COLO668 (cell line): ENCODE results near the gene EDEM3.
"Not testable (repeated sequence)": the region's sequence is repeated elsewhere in the genome, so short reads cannot be mapped to it uniquely, and the experiment has no call there.

Experiments used
- DNase-seq: peaks from one replicate; lab custom pipeline; 2025; ENCODE audit not compliant: unreplicated experiment; lab: John Stamatoyannopoulos, UW

Gene EDEM3

DNA sequence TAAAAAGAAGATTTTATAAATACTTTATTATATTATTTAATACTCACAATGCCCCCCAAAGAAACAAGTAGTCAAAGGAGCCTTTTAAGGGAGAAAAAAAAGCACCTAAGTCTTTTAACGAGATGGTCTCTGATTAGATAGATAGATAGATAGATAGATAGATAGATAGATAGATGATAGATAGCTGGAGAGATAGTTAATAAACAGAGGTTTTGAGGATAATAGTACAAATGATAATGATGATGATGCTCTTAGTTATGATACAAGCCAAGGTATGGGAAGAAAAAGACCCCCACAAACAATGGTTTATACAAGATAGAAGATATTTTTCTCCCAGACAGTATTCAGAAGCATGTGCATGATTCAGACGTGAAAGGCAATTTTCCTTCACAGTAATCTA lies 14.6 kb upstream of the EDEM3 start:
- no peak for DNase-seq

DNA sequence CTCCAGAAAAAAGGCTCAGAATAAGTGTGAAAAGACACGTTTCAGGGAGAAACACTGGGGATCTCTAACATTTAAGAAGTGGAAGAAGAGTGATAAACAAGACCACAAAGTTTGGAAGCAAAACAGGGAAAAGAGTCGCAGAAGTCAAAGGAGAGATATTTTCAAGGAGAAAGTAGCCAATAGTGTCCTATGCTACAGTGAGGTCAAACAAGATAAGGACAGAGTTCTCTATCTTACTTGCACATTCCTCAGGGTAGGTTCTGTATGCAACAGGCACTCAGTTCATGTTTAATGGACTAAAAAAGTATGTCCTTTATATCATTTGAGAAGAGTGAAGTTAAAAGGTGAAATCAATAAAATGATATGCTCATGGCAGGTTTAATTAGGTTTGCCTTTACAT lies 13.8 kb upstream of the EDEM3 start:
- no peak for DNase-seq

GRCh38 chr1:184767591-184767990 lies 12.9 kb upstream of the EDEM3 start:
- no peak for DNase-seq

GRCh38 chr1:184764483-184764882 lies 9.8 kb upstream of the EDEM3 start:
- no peak for DNase-seq

GRCh38 chr1:184763520-184763919 lies 8.9 kb upstream of the EDEM3 start:
- not testable (repeated sequence) for DNase-seq

GRCh38 chr1:184761969-184762485 lies 7.4 kb upstream of the EDEM3 start:
- DNase-seq = no peak

GRCh38 chr1:184759651-184760050 lies 5.0 kb upstream of the EDEM3 start:
- no peak for DNase-seq

DNA sequence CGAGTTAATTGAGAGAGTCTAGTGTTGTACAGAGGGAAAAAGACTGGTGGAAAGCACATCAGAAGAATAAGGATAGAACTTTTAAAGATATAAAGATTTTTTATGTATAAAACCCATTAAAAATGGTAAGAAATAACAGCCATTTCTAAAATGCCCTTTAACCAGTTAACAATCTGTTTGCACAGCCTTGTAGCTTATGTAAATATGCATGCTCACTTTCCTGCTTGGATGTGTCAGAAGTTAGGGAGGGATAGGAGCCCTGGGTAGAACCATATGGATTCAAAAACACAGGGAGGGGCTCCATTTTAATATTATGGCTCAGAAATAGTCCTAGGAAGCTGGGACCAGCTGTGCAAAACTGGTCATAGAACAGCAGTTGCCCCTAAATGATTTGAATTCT lies 4.5 kb upstream of the EDEM3 start:
- DNase-seq = no peak

DNA sequence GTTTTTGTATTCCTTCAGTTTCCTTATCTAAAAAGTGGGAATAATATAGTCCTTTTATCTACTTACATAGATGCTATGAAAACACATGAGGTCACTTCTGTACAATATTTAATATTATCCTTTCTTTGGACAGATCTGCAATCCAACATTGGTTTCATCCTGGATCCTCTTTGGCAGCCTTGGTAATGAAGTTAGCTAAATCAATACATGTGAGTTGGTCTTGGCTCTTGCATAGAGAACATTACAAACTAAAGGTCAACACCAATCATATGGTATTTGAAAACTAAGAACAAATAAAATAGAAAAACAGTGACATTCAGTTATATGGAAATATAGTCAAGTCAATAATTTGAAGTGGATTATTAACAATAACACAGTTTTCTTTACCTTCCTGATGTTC lies 3.2 kb upstream of the EDEM3 start:
- no peak for DNase-seq

GRCh38 chr1:184757406-184757805 lies 2.7 kb upstream of the EDEM3 start:
- no peak for DNase-seq

GRCh38 chr1:184755226-184756065 lies 788 bp upstream of the EDEM3 start:
- peak; percentile 43 for DNase-seq

GRCh38 chr1:184753608-184754475 lies 816 bp downstream of the EDEM3 start:
- DNase-seq = peak; percentile 67

DNA sequence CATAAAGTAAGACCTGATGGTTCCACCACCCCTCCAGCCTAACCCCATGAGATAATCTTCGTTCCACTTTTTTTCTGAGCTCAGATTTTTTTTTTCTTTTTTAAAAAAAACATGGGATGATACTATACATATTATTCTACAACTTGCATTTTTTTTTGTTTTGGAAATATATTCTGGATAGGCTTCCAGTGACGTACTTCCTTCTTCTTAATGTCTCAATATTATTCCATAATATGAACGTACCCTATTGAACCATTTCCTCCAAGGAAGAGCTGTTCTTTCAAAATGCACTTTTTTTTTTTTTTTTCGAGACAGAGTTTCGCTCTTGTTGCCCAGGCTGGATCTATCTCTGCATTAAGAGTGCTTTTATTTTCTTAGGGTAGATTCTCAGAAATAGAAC lies 1.5 kb downstream of the EDEM3 start:
- DNase-seq = no peak

DNA sequence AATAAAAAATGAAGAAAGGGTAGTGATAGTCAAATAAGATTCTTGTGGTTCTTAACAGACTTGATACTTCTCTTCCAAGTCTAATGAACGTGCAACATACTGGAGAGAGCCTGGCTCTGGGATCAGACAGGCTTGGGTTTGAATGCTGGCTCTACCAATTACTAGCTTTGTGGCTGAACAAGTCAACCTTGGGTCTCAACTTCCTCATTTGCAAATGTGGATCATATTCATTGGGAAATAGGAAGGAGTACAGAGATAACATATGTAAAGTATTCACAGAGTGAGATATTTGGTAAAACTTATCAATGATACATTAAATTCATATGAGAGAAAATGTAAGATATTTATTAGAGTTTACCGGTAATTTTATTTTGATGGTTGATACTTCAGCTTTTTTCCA lies 2.0 kb downstream of the EDEM3 start:
- DNase-seq = no peak

GRCh38 chr1:184748740-184749139 lies 5.9 kb downstream of the EDEM3 start:
- DNase-seq = no peak

GRCh38 chr1:184747089-184747955 lies 7.3 kb downstream of the EDEM3 start:
- DNase-seq = no peak

DNA sequence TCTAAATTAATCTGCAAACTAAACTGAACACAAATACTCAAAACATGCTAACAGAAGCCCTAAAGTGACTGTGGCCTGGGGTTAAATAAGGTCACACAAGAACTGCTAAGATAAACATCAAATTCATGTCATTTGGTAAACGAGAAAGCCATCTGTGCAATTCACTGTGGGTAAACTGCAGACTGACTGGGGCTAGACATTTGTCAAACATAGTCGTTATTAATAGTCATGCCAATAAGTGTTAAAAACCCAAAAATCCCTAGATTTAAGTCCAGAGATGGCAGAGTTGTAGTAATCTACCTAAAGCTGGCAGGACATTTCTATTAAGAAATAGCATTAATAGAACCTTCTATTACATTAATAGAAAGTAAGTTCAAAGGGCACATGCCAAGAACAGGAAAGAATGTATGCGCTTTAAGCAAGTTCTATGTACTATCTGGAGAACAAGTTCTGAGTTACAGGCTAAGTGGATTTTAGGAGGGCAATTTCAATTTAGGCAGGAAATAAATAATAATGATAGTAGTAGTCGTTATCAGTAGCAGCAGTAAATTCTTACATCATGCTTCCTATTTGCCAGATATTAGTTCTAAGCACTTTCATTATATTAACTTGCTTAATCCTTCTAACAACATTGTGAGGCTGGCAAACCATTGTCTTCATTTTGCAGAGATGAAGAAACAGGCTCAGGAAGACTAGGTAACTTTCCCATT lies 8.6 kb downstream of the EDEM3 start:
- DNase-seq = no peak

DNA sequence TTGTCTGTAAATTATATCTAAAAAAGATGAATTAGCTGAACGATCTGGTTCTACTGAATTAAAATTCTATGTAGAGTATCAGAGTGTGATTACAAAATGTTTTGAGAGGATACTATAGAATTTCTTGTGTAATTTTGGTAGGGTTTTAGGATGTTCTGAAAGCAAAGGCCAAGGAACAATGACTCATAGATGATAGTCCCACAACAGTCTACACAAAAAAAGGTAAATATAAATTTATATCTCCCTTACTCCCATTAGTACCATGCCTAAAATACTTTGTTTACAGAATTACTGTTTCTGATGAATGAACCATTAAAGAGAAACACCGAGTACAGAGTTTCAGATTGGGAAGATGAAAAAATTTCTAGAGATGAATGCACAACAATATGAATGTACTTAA lies 9.5 kb downstream of the EDEM3 start:
- DNase-seq = no peak

DNA sequence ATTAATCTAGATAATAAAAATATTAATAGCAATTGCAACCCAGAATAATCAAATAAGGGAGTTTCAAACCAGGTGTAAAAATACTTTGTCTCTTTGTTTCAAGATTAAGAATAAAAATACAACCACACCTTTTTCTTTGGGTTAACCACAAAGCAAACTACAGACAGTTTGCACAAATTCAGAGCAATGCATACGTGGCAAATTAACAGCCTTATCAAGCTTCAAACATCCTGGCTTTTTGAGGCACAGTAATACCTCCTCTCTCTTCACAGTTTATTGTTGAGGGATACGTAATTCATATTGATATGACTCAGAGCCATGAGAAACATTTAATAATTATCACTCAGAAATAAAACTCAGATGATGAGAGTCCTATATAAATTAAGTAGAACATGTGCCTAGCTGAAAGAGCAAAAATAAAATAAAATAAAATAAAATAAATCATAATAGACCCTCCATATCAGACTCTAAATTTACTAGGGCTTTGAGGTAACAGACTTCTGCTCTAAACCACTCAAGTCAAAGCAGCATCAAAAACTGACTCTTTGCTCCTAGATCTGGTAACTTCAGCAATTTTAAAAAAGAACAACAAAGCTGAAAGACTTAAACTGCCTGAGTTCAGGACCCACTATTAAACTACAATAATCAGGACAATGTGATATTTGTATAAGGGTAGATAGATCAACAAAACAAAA lies 11.4 kb downstream of the EDEM3 start:
- no peak for DNase-seq

- DNase-seq = no peak
These were observed 14.3 kb downstream of the EDEM3 start for GRCh38 chr1:184740344-184740743.
